Esophagus muscularis mucosa (tissue), 4 donors: ENCODE measurements around the gene PPP3CA. TPM values are rescaled to one million over a fixed set of nuclear protein-coding genes. Genes with fewer than 3 reads are reported as not detected.

Experiments used
- DNase-seq: peaks from one replicate; pipeline ENCODE4 v3.0.0-alpha.2; 2017; ENCODE audit errors: extremely low spot score
- H3K27ac ChIP-seq, 4 donors: fragments of 200-600 bp; sonication (generic); replicated peaks in 1 of 4; 1 replicate in 3 of 4; 2 replicates in 1 of 4; pipeline ENCODE4 v1.5.1; 2016 to 2019; ENCODE audit warnings: mild to moderate bottlenecking in 1 of 4
- H3K27me3 ChIP-seq, 4 donors: fragments of 200-600 bp; sonication (generic); one replicate each; pipeline versions ENCODE4 v1.5.1 to v1.6.0; 2016 to 2019
- H3K36me3 ChIP-seq, 4 donors: fragments of 200-600 bp; sonication (generic); one replicate each; pipeline ENCODE4 v1.5.1; 2016 to 2019
- H3K4me1 ChIP-seq, 4 donors: fragments of 200-600 bp; sonication (generic); one replicate each; pipeline ENCODE4 v1.5.1; 2016 to 2019
- H3K4me3 ChIP-seq, 4 donors: fragments of 200-600 bp; sonication (generic); 1 replicate in 2 of 4; 2 replicates in 2 of 4; pipeline ENCODE4 v1.5.1; 2016 to 2019; ENCODE audit warnings: mild to moderate bottlenecking in 4 of 4, moderate library complexity in 1 of 4
- H3K9me3 ChIP-seq, 4 donors: fragments of 200-600 bp; sonication (generic); 1 replicate in 3 of 4; 2 replicates in 1 of 4; pipeline ENCODE4 v1.5.1; 2016 to 2019
- EP300 ChIP-seq: sonication (generic); formaldehyde crosslinking; IDR thresholded peaks from one replicate; pipeline ENCODE4 v1.6.1; 2017; ENCODE audit warnings: antibody characterized with exemption
- POLR2A ChIP-seq: fragments of 450-650 bp; IDR thresholded peaks from one replicate; pipeline ENCODE4 v1.6.1; 2017; ENCODE audit warnings: antibody characterized with exemption, moderate library complexity, mild to moderate bottlenecking, low read depth
- POLR2AphosphoS5 ChIP-seq, 2 donors: sonication (generic); formaldehyde crosslinking; IDR thresholded peaks; one replicate each; pipeline ENCODE4 v1.6.1; 2017; ENCODE audit warnings: antibody characterized with exemption in 2 of 2
- WGBS: methylation state at CpG from one replicate; pipeline ENCODE4 v1.1.5; 2018; 5-methylcytosine and 5-hydroxymethylcytosine counted together
- intact Hi-C: fragments of 100-400 bp; cut with DNase I; formaldehyde crosslinking; loops from one replicate; pipeline ENCODE4 v1.15.1; 2023
- total RNA-seq, 4 donors: library from RNA; depleted of rRNA; stranded (reverse); fragments of >200 nt; gene quantifications; one replicate each; pipeline versions ENCODE4 v1.1.0 to v1.2.1, GENCODE V29; 2016
- TF ChIP-seq, protein P1 (sequence below), 3 experiments: fragments of 200-600 bp in 2 of 3; fragments of 450-650 bp in 1 of 3; sonication (generic) in 2 of 3; IDR thresholded peaks; one replicate each; pipeline ENCODE4 v1.5.1; 2017 to 2019; ENCODE audit warnings: antibody characterized with exemption in 3 of 3, mild to moderate bottlenecking in 2 of 3, moderate library complexity in 1 of 3

The PPP3CA gene
- total RNA-seq, 4 donors from 2014 or later = 21.3 to 31.6 (median 23.3) TPM

DNA sequence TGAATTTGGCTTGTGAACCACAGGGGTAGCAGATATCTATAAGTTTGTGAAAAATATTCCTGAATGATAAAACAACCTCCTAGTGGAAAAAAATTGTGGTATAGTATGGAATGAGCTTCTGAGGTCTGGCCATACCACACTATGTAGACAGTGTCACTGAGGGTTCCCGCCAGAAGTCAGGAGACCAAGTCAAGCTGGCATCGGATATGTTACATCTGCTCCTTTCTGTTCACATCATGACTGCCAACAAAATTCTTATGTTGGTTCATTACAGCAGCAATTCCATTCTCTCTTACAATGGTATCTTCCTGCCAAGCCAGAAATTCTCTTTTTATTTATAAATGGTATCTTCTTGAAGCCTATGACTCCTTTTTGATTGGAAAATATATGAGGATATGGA is 273.0 kb downstream of the PPP3CA start:
- no peak for DNase-seq
- H3K9me3 ChIP-seq = no peaks in the 10 kb centered on the region
- no peak for TF ChIP-seq POLR2A
- TF ChIP-seq EP300 = no peak
- TF ChIP-seq, protein P1, sequence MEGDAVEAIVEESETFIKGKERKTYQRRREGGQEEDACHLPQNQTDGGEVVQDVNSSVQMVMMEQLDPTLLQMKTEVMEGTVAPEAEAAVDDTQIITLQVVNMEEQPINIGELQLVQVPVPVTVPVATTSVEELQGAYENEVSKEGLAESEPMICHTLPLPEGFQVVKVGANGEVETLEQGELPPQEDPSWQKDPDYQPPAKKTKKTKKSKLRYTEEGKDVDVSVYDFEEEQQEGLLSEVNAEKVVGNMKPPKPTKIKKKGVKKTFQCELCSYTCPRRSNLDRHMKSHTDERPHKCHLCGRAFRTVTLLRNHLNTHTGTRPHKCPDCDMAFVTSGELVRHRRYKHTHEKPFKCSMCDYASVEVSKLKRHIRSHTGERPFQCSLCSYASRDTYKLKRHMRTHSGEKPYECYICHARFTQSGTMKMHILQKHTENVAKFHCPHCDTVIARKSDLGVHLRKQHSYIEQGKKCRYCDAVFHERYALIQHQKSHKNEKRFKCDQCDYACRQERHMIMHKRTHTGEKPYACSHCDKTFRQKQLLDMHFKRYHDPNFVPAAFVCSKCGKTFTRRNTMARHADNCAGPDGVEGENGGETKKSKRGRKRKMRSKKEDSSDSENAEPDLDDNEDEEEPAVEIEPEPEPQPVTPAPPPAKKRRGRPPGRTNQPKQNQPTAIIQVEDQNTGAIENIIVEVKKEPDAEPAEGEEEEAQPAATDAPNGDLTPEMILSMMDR (IDR thresholded peaks at IDR 0.05) = no peak
- TF ChIP-seq POLR2AphosphoS5 (IDR thresholded peaks at IDR 0.05) = no peak
- H3K4me1 ChIP-seq = peaks cover 0 to 4% (median 0%) of the 10 kb centered on the region in 4 donors
- H3K4me3 ChIP-seq = no peak overlapping the region
- no peak overlapping the region for H3K27ac ChIP-seq
- H3K27me3 ChIP-seq = no peaks in the 10 kb centered on the region
- intact Hi-C loops = no loop called here
- H3K36me3 ChIP-seq = peaks cover 0 to 4% (median 0%) of the 10 kb centered on the region in 4 donors
- WGBS = 98% methylated on average over 2 of the region's 2 CpGs

DNA sequence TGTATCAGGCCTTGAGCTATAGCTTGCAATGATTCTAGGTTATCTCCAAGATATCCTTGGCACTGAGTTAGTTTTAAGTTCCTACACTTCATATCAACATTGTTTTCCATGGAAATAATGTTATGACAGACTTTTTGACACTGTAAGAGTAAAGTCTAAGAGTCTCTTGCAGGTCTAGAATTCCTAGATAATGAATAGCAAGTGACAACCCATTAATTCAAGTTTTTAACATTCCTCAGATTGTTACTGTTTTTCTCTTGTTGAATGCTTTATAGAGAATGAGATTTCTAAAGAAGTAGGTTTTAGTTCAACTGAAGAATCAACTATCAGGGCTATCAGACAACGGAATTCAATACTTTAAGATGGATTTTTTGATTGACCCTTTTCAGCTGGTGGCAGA is 276.1 kb downstream of the PPP3CA start:
- Histone ChIP-seq H3K27me3 (no peaks in the 10 kb centered on the region), H3K4me3 (no peak overlapping the region), H3K27ac (no peak overlapping the region), H3K4me1 (no peaks in the 10 kb centered on the region), H3K9me3 (no peaks in the 10 kb centered on the region), H3K36me3 (no peaks in the 10 kb centered on the region)
- intact Hi-C loops = no loop called here
- 100% methylated on average over 1 of the region's 1 CpG for WGBS
- TF ChIP-seq POLR2AphosphoS5 (IDR thresholded peaks at IDR 0.05) (no peak), EP300 (no peak), POLR2A (no peak)
- TF ChIP-seq, protein P1 (IDR thresholded peaks at IDR 0.05) = no peak
- no peak for DNase-seq

DNA sequence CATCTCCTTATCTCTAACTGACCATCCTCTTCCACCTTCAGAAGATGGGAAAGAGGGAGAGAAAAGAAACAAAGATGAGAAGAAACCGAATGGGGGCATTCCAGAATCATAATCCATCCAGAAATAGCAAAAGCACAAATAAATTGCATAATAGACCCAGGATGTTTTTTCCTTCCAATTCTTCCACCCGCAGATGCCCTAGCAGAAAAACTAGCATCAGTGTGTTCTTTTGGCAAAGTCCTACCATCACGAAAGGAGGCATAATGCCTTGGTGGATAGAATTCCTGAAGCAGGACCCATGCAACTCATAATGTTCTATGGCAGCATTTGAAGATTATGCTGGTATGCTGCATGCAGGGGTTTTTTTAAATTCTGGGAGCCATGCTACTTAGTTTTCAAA is 279.2 kb downstream of the PPP3CA start:
- no peaks in the 10 kb centered on the region for H3K36me3 ChIP-seq

DNA sequence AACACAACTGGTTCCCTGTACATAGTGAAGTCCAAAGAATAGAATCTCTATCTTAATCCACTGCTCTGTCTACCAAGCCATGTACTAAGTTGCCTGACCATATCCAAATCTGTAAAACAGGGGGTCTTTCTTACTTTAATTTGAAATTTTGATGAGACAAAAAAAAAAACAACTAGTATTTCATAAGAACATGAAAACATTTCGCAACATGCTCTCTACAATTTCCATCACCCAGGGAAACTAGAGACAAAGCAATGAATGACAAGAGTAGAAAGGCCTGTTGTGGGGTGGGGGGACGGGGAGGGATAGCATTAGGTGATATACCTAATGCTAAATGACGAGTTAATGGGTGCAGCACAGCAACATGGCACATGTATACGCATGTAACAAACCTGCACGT is 279.9 kb downstream of the PPP3CA start:
- WGBS = 96% methylated on average over 5 of the region's 5 CpGs
- TF ChIP-seq POLR2A (no peak), EP300 (no peak), POLR2AphosphoS5 (IDR thresholded peaks at IDR 0.05) (no peak)
- TF ChIP-seq, protein P1 (IDR thresholded peaks at IDR 0.05) = no peak
- intact Hi-C loops = no loop called here

More for the DNA sequence above, 279.2 kb downstream of the PPP3CA start:
- Histone ChIP-seq H3K4me3 (no peak overlapping the region), H3K4me1 (no peaks in the 10 kb centered on the region), H3K27me3 (no peaks in the 10 kb centered on the region), H3K27ac (no peak overlapping the region), H3K9me3 (no peaks in the 10 kb centered on the region)
- intact Hi-C loops = no loop called here
- no peak for DNase-seq
- 92% methylated on average over 3 of the region's 3 CpGs for WGBS
- TF ChIP-seq, protein P1 (IDR thresholded peaks at IDR 0.05) = no peak
- TF ChIP-seq EP300 = no peak
- TF ChIP-seq POLR2A = no peak
- no peak for TF ChIP-seq POLR2AphosphoS5 (IDR thresholded peaks at IDR 0.05)

DNA sequence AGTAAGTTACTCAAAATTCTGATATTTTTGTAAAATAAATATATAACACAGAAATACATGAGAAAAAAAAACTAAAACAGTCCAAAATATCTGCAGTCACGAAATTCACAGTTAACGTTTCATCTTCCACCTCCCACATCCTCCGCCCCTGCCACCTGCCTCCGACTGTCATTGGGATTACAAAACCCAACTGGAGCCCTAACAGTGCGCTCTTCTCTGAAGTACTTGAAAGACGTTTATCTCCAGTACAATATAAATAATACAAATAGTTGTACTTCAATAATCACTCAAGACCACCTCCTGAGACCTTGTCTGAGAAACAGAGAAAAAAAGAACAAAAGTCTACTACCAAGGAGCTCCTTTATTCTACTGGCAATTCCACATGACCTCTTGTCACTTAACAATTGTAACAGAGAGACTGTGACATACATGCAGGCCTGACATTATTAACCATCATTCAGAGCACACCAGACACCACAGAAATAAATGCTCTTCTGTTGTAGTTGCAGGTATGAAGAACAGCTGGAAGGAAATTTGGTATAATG is 280.6 kb downstream of the PPP3CA start:
- 82% methylated on average over 6 of the region's 6 CpGs for WGBS
- Histone ChIP-seq H3K4me1 (no peaks in the 10 kb centered on the region), H3K27ac (no peak overlapping the region), H3K36me3 (no peaks in the 10 kb centered on the region), H3K27me3 (no peaks in the 10 kb centered on the region), H3K4me3 (no peak overlapping the region), H3K9me3 (no peaks in the 10 kb centered on the region)
- no peak for DNase-seq
- TF ChIP-seq, protein P1 (IDR thresholded peaks at IDR 0.05) = no peak
- TF ChIP-seq POLR2AphosphoS5 (IDR thresholded peaks at IDR 0.05) (no peak), POLR2A (no peak), EP300 (no peak)
- intact Hi-C loops = no loop called here

More for the DNA sequence above, 279.9 kb downstream of the PPP3CA start:
- Histone ChIP-seq H3K4me3 (no peak overlapping the region), H3K27me3 (no peaks in the 10 kb centered on the region), H3K4me1 (no peaks in the 10 kb centered on the region), H3K27ac (no peak overlapping the region), H3K36me3 (no peaks in the 10 kb centered on the region), H3K9me3 (no peaks in the 10 kb centered on the region)
- DNase-seq = no peak
